H1 (cell line): Measurements from ENCODE around the gene ARTN.

ENCODE experiments used
- BRCA1 ChIP-seq: IDR thresholded peaks from 2 replicates; pipeline ENCODE4 v1.6.1; 2012; ENCODE audit warnings: low read depth, low read length, improper control_type of control experiment
- CTCF ChIP-seq, 3 experiments: IDR thresholded peaks; 1 replicate in 2 of 3; 2 replicates in 1 of 3; pipeline versions ENCODE4 v1.5.1 to v1.6.1; 2011; ENCODE audit warnings: low read length in 3 of 3, mild to moderate bottlenecking in 3 of 3, inconsistent platforms in 2 of 3, low read depth in 1 of 3, moderate library complexity in 1 of 3; ENCODE audit not compliant: insufficient read depth in 1 of 3; ENCODE audit errors: control extremely low read depth in 1 of 3
- EZH2 ChIP-seq: fragments of 200-600 bp; sonication (generic); IDR thresholded peaks from 2 replicates; pipeline ENCODE4 v1.7.1; 2012; ENCODE audit warnings: low read depth, mild to moderate bottlenecking, moderate library complexity, low read length, inconsistent platforms; ENCODE audit not compliant: severe bottlenecking
- MAX ChIP-seq: IDR thresholded peaks from 2 replicates; pipeline ENCODE4 v1.6.1; 2012; ENCODE audit warnings: inconsistent platforms
- POLR2A ChIP-seq, 2 experiments: IDR thresholded peaks; 1 replicate in 1 of 2; 2 replicates in 1 of 2; pipeline ENCODE4 v1.6.1; 2011; ENCODE audit warnings: low read depth in 2 of 2, low read length in 2 of 2, mild to moderate bottlenecking in 2 of 2; ENCODE audit errors: control extremely low read depth in 1 of 2
- POLR2AphosphoS5 ChIP-seq: IDR thresholded peaks from 2 replicates; pipeline ENCODE4 v1.6.1; 2011; ENCODE audit warnings: low read depth, low read length
- SIN3A ChIP-seq, 2 experiments: IDR thresholded peaks in 1 of 2; conservative IDR thresholded peaks in 1 of 2; 2 replicates each; pipeline ENCODE4 v1.6.1; 2011 to 2012; ENCODE audit warnings: low read length in 2 of 2, improper control_type of control experiment in 1 of 2, low read depth in 1 of 2, mild to moderate bottlenecking in 1 of 2
- SP1 ChIP-seq: IDR thresholded peaks from 2 replicates; pipeline ENCODE4 v1.6.1; 2011; ENCODE audit warnings: low read depth, low read length
- TAF1 ChIP-seq: IDR thresholded peaks from 2 replicates; pipeline ENCODE4 v1.6.1; 2011; ENCODE audit warnings: mild to moderate bottlenecking, low read depth, low read length
- TBP ChIP-seq: IDR thresholded peaks from 2 replicates; pipeline ENCODE4 v1.6.1; 2011; ENCODE audit warnings: low read depth, low read length, improper control_type of control experiment
- TCF12 ChIP-seq: IDR thresholded peaks from 2 replicates; pipeline ENCODE4 v1.6.1; 2011; ENCODE audit warnings: low read depth, mild to moderate bottlenecking, low read length
- YY1 ChIP-seq: IDR thresholded peaks from 2 replicates; pipeline ENCODE4 v1.6.1; 2011; ENCODE audit warnings: low read depth, mild to moderate bottlenecking, low read length

GRCh38 chr1:43986712-43987111, 53.1 kb downstream of the ARTN start:
- TF ChIP-seq TBP (no peak), CTCF (IDR thresholded peaks at IDR 0.05; ENCODE audit: control extremely low read depth in 1 of 3, insufficient read depth in 1 of 3, low read depth in 1 of 3, low read length in 3 of 3) (no peak), EZH2 (no peak), SP1 (no peak), MAX (no peak), POLR2AphosphoS5 (no peak), TCF12 (no peak), TAF1 (no peak), YY1 (no peak), POLR2A (IDR thresholded peaks at IDR 0.05; ENCODE audit: control extremely low read depth in 1 of 2, low read depth in 2 of 2, low read length in 2 of 2) (no peak), SIN3A (conservative IDR thresholded peaks at IDR 0.05 in 1 of 2, IDR thresholded peaks at IDR 0.05 in 1 of 2; ENCODE audit: low read depth in 1 of 2, low read length in 2 of 2) (no peak), BRCA1 (no peak)
